ENCODE measurements around the gene RNF144B.

Gene RNF144B

GRCh38 chr6:18491308-18492045, 104.3 kb downstream of the RNF144B start:
- FAIRE-seq, result no peak

GRCh38 chr6:18492972-18493371, 105.8 kb downstream of the RNF144B start:
- FAIRE-seq, result no peak

GRCh38 chr6:18493382-18493891, 106.3 kb downstream of the RNF144B start:
- no peak for FAIRE-seq

- FAIRE-seq, result no peak
Observed at GRCh38 chr6:18493925-18494324, 106.8 kb downstream of the RNF144B start.

GRCh38 chr6:18495236-18495635, 108.1 kb downstream of the RNF144B start:
- no peak for FAIRE-seq

- no peak for FAIRE-seq
Observed at GRCh38 chr6:18496462-18496861, 109.3 kb downstream of the RNF144B start.

GRCh38 chr6:18497006-18497405, 109.9 kb downstream of the RNF144B start:
- FAIRE-seq, result no peak

GRCh38 chr6:18498408-18498807, 111.3 kb downstream of the RNF144B start:
- FAIRE-seq, result no peak

GRCh38 chr6:18500921-18501662, 113.9 kb downstream of the RNF144B start:
- no peak for FAIRE-seq

GRCh38 chr6:18501663-18502013, 114.5 kb downstream of the RNF144B start:
- FAIRE-seq, result no peak

GRCh38 chr6:18503206-18503592, 116.0 kb downstream of the RNF144B start:
- no peak for FAIRE-seq

- no peak for FAIRE-seq
Observed at GRCh38 chr6:18503593-18504231, 116.6 kb downstream of the RNF144B start.

GRCh38 chr6:18504232-18504596, 117.1 kb downstream of the RNF144B start:
- FAIRE-seq, result no peak

- FAIRE-seq, result no peak
Observed at GRCh38 chr6:18506382-18507017, 119.3 kb downstream of the RNF144B start.

- FAIRE-seq, result no peak
Observed at GRCh38 chr6:18507018-18507415, 119.9 kb downstream of the RNF144B start.

- no peak for FAIRE-seq
Observed at GRCh38 chr6:18507561-18507960, 120.4 kb downstream of the RNF144B start.

GRCh38 chr6:18509871-18510643, 122.9 kb downstream of the RNF144B start:
- FAIRE-seq, result no peak

GRCh38 chr6:18510644-18511033, 123.5 kb downstream of the RNF144B start:
- no peak for FAIRE-seq

- FAIRE-seq, result no peak
Observed at GRCh38 chr6:18511211-18511610, 124.1 kb downstream of the RNF144B start.

- FAIRE-seq, result no peak
Observed at GRCh38 chr6:18513253-18513798, 126.2 kb downstream of the RNF144B start.

- no peak for FAIRE-seq
Observed at GRCh38 chr6:18514180-18514579, 127.0 kb downstream of the RNF144B start.

GRCh38 chr6:18515767-18516166, 128.6 kb downstream of the RNF144B start:
- no peak for FAIRE-seq
